Keratinocyte (primary cell): ENCODE results near the gene RUNX1. TPM values are rescaled to one million over a fixed set of nuclear protein-coding genes. Genes with fewer than 3 reads are reported as not detected.

Experiments used
- DNase-seq: peaks from one replicate; pipeline ENCODE4 v3.0.0-alpha.2; 2011; ENCODE audit warnings: low read depth, missing footprints, low spot score
- FAIRE-seq: peaks from 2 replicates; lab custom pipeline; 2011; peaks lifted over from hg19 to GRCh38; lab: Jason Lieb, UNC
- H2AFZ ChIP-seq: 2 replicates; pipeline ENCODE4 v1.6.0; 2012; ENCODE audit warnings: low read length, control low read depth, inconsistent platforms; ENCODE audit not compliant: control insufficient read depth
- H3K27ac ChIP-seq: 2 replicates; pipeline ENCODE4 v1.5.1; 2011; ENCODE audit warnings: low read length; ENCODE audit not compliant: control insufficient read depth, insufficient read depth
- H3K27me3 ChIP-seq: 3 replicates; pipeline ENCODE4 v1.6.0; 2011; ENCODE audit warnings: low read length; ENCODE audit not compliant: control insufficient read depth, insufficient read depth; ENCODE audit errors: extremely low read depth
- H3K36me3 ChIP-seq, 2 experiments: 2 replicates in 1 of 2; 3 replicates in 1 of 2; pipeline ENCODE4 v1.5.1; 2011; ENCODE audit warnings: low read length in 2 of 2, mild to moderate bottlenecking in 1 of 2; ENCODE audit not compliant: control insufficient read depth in 2 of 2, insufficient read depth in 2 of 2; ENCODE audit errors: extremely low read depth in 1 of 2
- H3K4me1 ChIP-seq: 3 replicates; pipeline ENCODE4 v1.5.1; 2011; ENCODE audit warnings: low read length; ENCODE audit not compliant: control insufficient read depth, insufficient read depth; ENCODE audit errors: extremely low read depth
- H3K4me2 ChIP-seq: 3 replicates; pipeline ENCODE4 v1.6.0; 2011; ENCODE audit warnings: low read depth, low read length; ENCODE audit not compliant: control insufficient read depth, insufficient read depth; ENCODE audit errors: extremely low read depth
- H3K4me3 ChIP-seq, 3 experiments: fragments of 200-600 bp in 1 of 3; sonication (generic) in 1 of 3; 2 replicates in 2 of 3; 3 replicates in 1 of 3; pipeline ENCODE4 v1.5.1; 2011 to 2016; ENCODE audit warnings: low read length in 3 of 3, mild to moderate bottlenecking in 3 of 3, control low read depth in 2 of 3, inconsistent platforms in 1 of 3, low read depth in 1 of 3, mixed read lengths in 1 of 3, mixed run types in 1 of 3, moderate library complexity in 1 of 3; ENCODE audit not compliant: control insufficient read depth in 2 of 3, insufficient read depth in 2 of 3; ENCODE audit errors: extremely low read depth in 1 of 3
- H3K79me2 ChIP-seq: 2 replicates; pipeline ENCODE4 v1.6.0; 2012; ENCODE audit warnings: low read length; ENCODE audit not compliant: control insufficient read depth, insufficient read depth
- H3K9ac ChIP-seq: 3 replicates; pipeline ENCODE4 v1.6.0; 2011; ENCODE audit warnings: low read length; ENCODE audit not compliant: control insufficient read depth, insufficient read depth; ENCODE audit errors: extremely low read depth
- H3K9me1 ChIP-seq: 3 replicates; pipeline ENCODE4 v1.6.0; 2011; ENCODE audit warnings: low read length; ENCODE audit not compliant: control insufficient read depth, insufficient read depth; ENCODE audit errors: extremely low read depth
- H3K9me3 ChIP-seq: 2 replicates; pipeline ENCODE4 v1.5.1; 2012; ENCODE audit warnings: low read depth, low read length; ENCODE audit not compliant: control insufficient read depth
- H4K20me1 ChIP-seq: 3 replicates; pipeline ENCODE4 v1.6.0; 2011; ENCODE audit warnings: low read length; ENCODE audit not compliant: control insufficient read depth, insufficient read depth; ENCODE audit errors: extremely low read depth
- CTCF ChIP-seq, 3 experiments: IDR thresholded peaks in 1 of 3; conservative IDR thresholded peaks in 1 of 3; optimal IDR thresholded peaks in 1 of 3; 2 replicates in 2 of 3; 3 replicates in 1 of 3; pipeline versions ENCODE3 to v1.5.1; 2011; ENCODE audit warnings: low read length in 3 of 3, mild to moderate bottlenecking in 3 of 3, moderate library complexity in 2 of 3, control low read depth in 1 of 3, inconsistent platforms in 1 of 3; ENCODE audit not compliant: insufficient read depth in 2 of 3; ENCODE audit errors: extremely low read depth in 1 of 3
- EZH2 ChIP-seq: IDR thresholded peaks from one replicate; pipeline ENCODE4 v1.6.1; 2012; ENCODE audit warnings: inconsistent platforms, mild to moderate bottlenecking, low read length, moderate library complexity
- dilution Hi-C: fragments of 300-500 bp; cut with MboI; formaldehyde crosslinking; loops from one replicate; pipeline ENCODE4 v1.7.0; 2020; ENCODE audit warnings: low sequenced_read_pairs; ENCODE audit not compliant: extremely low pct_ligation_motif_present
- polyA plus RNA-seq, 5 experiments: library from polyadenylated mRNA; depleted of rRNA in 3 of 5; stranded (reverse) in 3 of 5; stranded (forward) in 1 of 5; unstranded in 1 of 5; fragments of >200 nt; gene quantifications; 1 replicate in 1 of 5; 2 replicates in 3 of 5; 3 replicates in 1 of 5; pipeline versions ENCODE4 v1.2.1 to v1.2.3, GENCODE V29; 2011 to 2012; ENCODE audit warnings: missing spikeins in 2 of 5, low read depth in 1 of 5, low replicate concordance in 1 of 5

RUNX1 gene
- polyA plus RNA-seq, 1 donor (not counting 4 experiments of a cell fraction or from before 2014, with no cell fraction given): 44.9 TPM

GRCh38 chr21:34941162-34941561 lies 107.9 kb downstream of the RUNX1 start:
- dilution Hi-C loops: no loop called here

GRCh38 chr21:34939673-34940331 lies 109.3 kb downstream of the RUNX1 start:
- DNase-seq (no peak), FAIRE-seq (no peak)
- Histone ChIP-seq H2AFZ (no peak overlapping the region), H3K9ac (no peak overlapping the region), H3K9me3 (no peaks in the 10 kb centered on the region), H3K36me3 (no peaks in the 10 kb centered on the region), H3K4me1 (peaks cover 32% of the 10 kb centered on the region), H3K79me2 (no peaks in the 10 kb centered on the region), H4K20me1 (no peaks in the 10 kb centered on the region), H3K27ac (no peak overlapping the region), H3K9me1 (no peaks in the 10 kb centered on the region), H3K4me2 (no peak overlapping the region), H3K4me3 (no peak overlapping the region), H3K27me3 (no peaks in the 10 kb centered on the region)
- no peak for TF ChIP-seq CTCF (optimal IDR thresholded peaks at IDR 0.05 in 1 of 3, IDR thresholded peaks at IDR 0.05 in 1 of 3, conservative IDR thresholded peaks at IDR 0.05 in 1 of 3; ENCODE audit: extremely low read depth in 1 of 3, insufficient read depth in 2 of 3, low read length in 3 of 3)
- dilution Hi-C loops: no loop called here

More at GRCh38 chr21:34941162-34941561, 107.9 kb downstream of the RUNX1 start:
- no peak overlapping the region for H3K27ac ChIP-seq
- H3K27me3 ChIP-seq: no peaks in the 10 kb centered on the region
- TF ChIP-seq CTCF (optimal IDR thresholded peaks at IDR 0.05 in 1 of 3, IDR thresholded peaks at IDR 0.05 in 1 of 3, conservative IDR thresholded peaks at IDR 0.05 in 1 of 3; ENCODE audit: extremely low read depth in 1 of 3, insufficient read depth in 2 of 3, low read length in 3 of 3) (no peak), EZH2 (no peak)
- H3K9me3 ChIP-seq: no peaks in the 10 kb centered on the region
- no peaks in the 10 kb centered on the region for H3K36me3 ChIP-seq
- no peak overlapping the region for H3K4me3 ChIP-seq
- no peaks in the 10 kb centered on the region for H4K20me1 ChIP-seq
- DNase-seq (no peak), FAIRE-seq (no peak)
- H3K4me2 ChIP-seq: no peak overlapping the region
- no peak overlapping the region for H2AFZ ChIP-seq
- H3K9me1 ChIP-seq: no peaks in the 10 kb centered on the region
- no peak overlapping the region for H3K9ac ChIP-seq
- H3K79me2 ChIP-seq: no peaks in the 10 kb centered on the region
- H3K4me1 ChIP-seq: peaks cover 23% of the 10 kb centered on the region
